Breast epithelium (tissue), 4 donors: ENCODE results near the gene RNF2. TPM values are rescaled to one million over a fixed set of nuclear protein-coding genes. Genes with fewer than 3 reads are reported as not detected.
"Not testable (repeated sequence)": the region's sequence is repeated elsewhere in the genome, so short reads cannot be mapped to it uniquely, and the experiment has no call there.

Experiments
- DNase-seq, 2 donors: peaks; one replicate each; pipeline ENCODE4 v3.0.0-alpha.2; 2019; ENCODE audit warnings: low spot score in 2 of 2
- H3K27ac ChIP-seq, 2 donors: fragments of 200-600 bp; sonication (generic) in 1 of 2; one replicate each; pipeline ENCODE4 v1.5.1; 2016 to 2019; ENCODE audit warnings: mild to moderate bottlenecking in 1 of 2
- H3K27me3 ChIP-seq, 2 donors: fragments of 200-600 bp; sonication (generic) in 1 of 2; one replicate each; pipeline versions ENCODE4 v1.5.1 to v1.6.0; 2017 to 2019; ENCODE audit warnings: control low read depth in 1 of 2, mild to moderate bottlenecking in 1 of 2
- H3K36me3 ChIP-seq: fragments of 200-600 bp; one replicate; pipeline ENCODE4 v1.5.1; 2019
- H3K4me1 ChIP-seq, 2 donors: fragments of 200-600 bp; sonication (generic); one replicate each; pipeline ENCODE4 v1.5.1; 2016 to 2019; ENCODE audit warnings: control low read depth in 1 of 2
- H3K4me3 ChIP-seq, 3 donors: fragments of 200-600 bp; sonication (generic); 1 replicate in 2 of 3; 2 replicates in 1 of 3; pipeline ENCODE4 v1.5.1; 2016 to 2019; ENCODE audit warnings: mild to moderate bottlenecking in 3 of 3, moderate library complexity in 2 of 3
- H3K9me3 ChIP-seq, 2 donors: fragments of 200-600 bp; sonication (generic) in 1 of 2; one replicate each; pipeline ENCODE4 v1.5.1; 2016 to 2019; ENCODE audit warnings: control low read depth in 1 of 2
- CTCF ChIP-seq, 3 donors: fragments of 450-650 bp; IDR thresholded peaks; one replicate each; pipeline ENCODE4 v1.5.1; 2016 to 2017; ENCODE audit warnings: antibody characterized with exemption in 3 of 3, mild to moderate bottlenecking in 3 of 3, moderate library complexity in 3 of 3
- POLR2A ChIP-seq: fragments of 450-650 bp; IDR thresholded peaks from one replicate; pipeline ENCODE4 v1.6.1; 2016; ENCODE audit warnings: antibody characterized with exemption, mild to moderate bottlenecking, moderate library complexity
- POLR2AphosphoS5 ChIP-seq, 3 donors: sonication (generic); formaldehyde crosslinking; IDR thresholded peaks; one replicate each; pipeline ENCODE4 v1.6.1; 2017; ENCODE audit warnings: antibody characterized with exemption in 3 of 3
- intact Hi-C: fragments of 100-400 bp; cut with DNase I; formaldehyde crosslinking; loops from one replicate; pipeline ENCODE4 v1.15.1; 2023; ENCODE audit warnings: low total_unique reads
- total RNA-seq, 3 donors: library from RNA; depleted of rRNA; stranded (reverse); fragments of >200 nt; gene quantifications; one replicate each; pipeline ENCODE4 v1.1.0, GENCODE V29; 2016

Gene RNF2
- total RNA-seq, 3 donors from 2014 or later, result 17.1 to 28.7 (median 20.3) TPM

- intact Hi-C loops, result no loop called here
- DNase-seq, result no peak
- TF ChIP-seq POLR2AphosphoS5 (IDR thresholded peaks at IDR 0.05), result no peak
- no peak for TF ChIP-seq CTCF (IDR thresholded peaks at IDR 0.05)
- no peak for TF ChIP-seq POLR2A
- no peaks in the 10 kb centered on the region for H3K4me1 ChIP-seq
- no peaks in the 10 kb centered on the region for H3K9me3 ChIP-seq
- no peaks in the 10 kb centered on the region for H3K27me3 ChIP-seq
- no peak overlapping the region for H3K4me3 ChIP-seq
- H3K36me3 ChIP-seq, result no peaks in the 10 kb centered on the region
- no peak overlapping the region for H3K27ac ChIP-seq
These were observed 13.5 kb downstream of the RNF2 start for GRCh38 chr1:185058876-185059275.

GRCh38 chr1:185059950-185060571, 14.7 kb downstream of the RNF2 start:
- Histone ChIP-seq H3K4me1 (no peaks in the 10 kb centered on the region), H3K4me3 (no peak overlapping the region), H3K27ac (no peak overlapping the region), H3K36me3 (no peaks in the 10 kb centered on the region), H3K27me3 (no peaks in the 10 kb centered on the region), H3K9me3 (no peaks in the 10 kb centered on the region)
- intact Hi-C loops, result no loop called here
- no peak for DNase-seq
- TF ChIP-seq POLR2A, result no peak
- no peak for TF ChIP-seq POLR2AphosphoS5 (IDR thresholded peaks at IDR 0.05)
- no peak for TF ChIP-seq CTCF (IDR thresholded peaks at IDR 0.05)

GRCh38 chr1:185062710-185063370, 17.5 kb downstream of the RNF2 start:
- TF ChIP-seq POLR2A (no peak), POLR2AphosphoS5 (IDR thresholded peaks at IDR 0.05) (no peak), CTCF (IDR thresholded peaks at IDR 0.05) (no peak)
- H3K36me3 ChIP-seq, result no peaks in the 10 kb centered on the region
- no peak for DNase-seq
- intact Hi-C loops, result no loop called here
- H3K4me3 ChIP-seq, result no peak overlapping the region
- no peaks in the 10 kb centered on the region for H3K4me1 ChIP-seq
- H3K27me3 ChIP-seq, result no peaks in the 10 kb centered on the region
- H3K27ac ChIP-seq, result no peak overlapping the region
- no peaks in the 10 kb centered on the region for H3K9me3 ChIP-seq

GRCh38 chr1:185063719-185064118, 18.4 kb downstream of the RNF2 start:
- intact Hi-C loops, result no loop called here
- H3K9me3 ChIP-seq, result no peaks in the 10 kb centered on the region
- no peak overlapping the region for H3K4me3 ChIP-seq
- no peak for TF ChIP-seq POLR2A
- no peaks in the 10 kb centered on the region for H3K27me3 ChIP-seq
- no peak overlapping the region for H3K27ac ChIP-seq
- H3K4me1 ChIP-seq, result no peaks in the 10 kb centered on the region
- no peaks in the 10 kb centered on the region for H3K36me3 ChIP-seq
- no peak for DNase-seq

GRCh38 chr1:185065006-185065405, 19.6 kb downstream of the RNF2 start:
- H3K4me1 ChIP-seq, H3K27ac ChIP-seq, intact Hi-C loops, DNase-seq, H3K36me3 ChIP-seq, H3K9me3 ChIP-seq, H3K27me3 ChIP-seq, H3K4me3 ChIP-seq: not testable (repeated sequence)

- no peaks in the 10 kb centered on the region for H3K27me3 ChIP-seq
- DNase-seq, result no peak
- no peak overlapping the region for H3K4me3 ChIP-seq
- H3K27ac ChIP-seq, result no peak overlapping the region
- no peaks in the 10 kb centered on the region for H3K36me3 ChIP-seq
- TF ChIP-seq POLR2AphosphoS5 (IDR thresholded peaks at IDR 0.05) (no peak), CTCF (IDR thresholded peaks at IDR 0.05) (no peak), POLR2A (no peak)
- no peaks in the 10 kb centered on the region for H3K9me3 ChIP-seq
- H3K4me1 ChIP-seq, result no peaks in the 10 kb centered on the region
- intact Hi-C loops, result no loop called here
These were observed 20.8 kb downstream of the RNF2 start for GRCh38 chr1:185066181-185066580.
